Measurements from ENCODE around the gene CUL5.

DNA sequence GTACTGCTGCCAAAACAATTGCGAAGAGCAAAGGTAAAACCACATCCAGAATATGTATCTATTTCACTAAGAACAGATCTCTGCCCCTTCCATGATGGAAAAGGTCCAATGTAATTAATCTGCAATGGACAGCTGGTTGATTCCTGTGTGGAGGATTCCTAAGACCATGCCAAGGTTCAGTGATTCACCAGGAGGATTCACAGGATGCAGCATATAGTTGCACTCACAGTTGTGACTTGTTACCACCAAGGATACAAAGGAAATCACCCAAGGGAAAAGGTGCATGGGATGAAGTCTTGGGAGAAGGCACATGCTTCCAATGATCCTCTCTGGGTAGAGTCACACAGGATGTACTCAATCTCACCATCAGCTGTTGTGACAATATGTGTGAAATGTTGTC, 35.1 kb upstream of the CUL5 start:
- no peak for TF ChIP-seq EZH2 (IDR thresholded peaks at IDR 0.05; ENCODE audit: insufficient read depth, poor library complexity, severe bottlenecking)
- TF ChIP-seq EZH2phosphoT487 (IDR thresholded peaks at IDR 0.05; ENCODE audit: insufficient read depth, low read depth), result no peak

Measured in GM23248 (cell line).